ENCODE measurements around the gene RPS6KA6.

RPS6KA6 gene

GRCh38 chrX:84216406-84216805 lies 28.4 kb upstream of the RPS6KA6 start:
- TF ChIP-seq CTCF (IDR thresholded peaks at IDR 0.05): no peak
- no peak overlapping the region for H3K4me3 ChIP-seq
- no peak overlapping the region for H3K27ac ChIP-seq
- no peak for DNase-seq (ENCODE audit: low spot score)

- no peak overlapping the region for H3K4me3 ChIP-seq
- TF ChIP-seq CTCF (IDR thresholded peaks at IDR 0.05): no peak
- DNase-seq (ENCODE audit: low spot score): no peak
- no peak overlapping the region for H3K27ac ChIP-seq
Measured at GRCh38 chrX:84205276-84205675, 17.3 kb upstream of the RPS6KA6 start.

- DNase-seq (ENCODE audit: low spot score): no peak
- no peak overlapping the region for H3K4me3 ChIP-seq
- no peak overlapping the region for H3K27ac ChIP-seq
- TF ChIP-seq CTCF (IDR thresholded peaks at IDR 0.05): no peak
Measured at GRCh38 chrX:84199688-84200087, 11.7 kb upstream of the RPS6KA6 start.

GRCh38 chrX:84197550-84197949 lies 9.6 kb upstream of the RPS6KA6 start:
- H3K27ac ChIP-seq: no peak overlapping the region
- no peak for DNase-seq (ENCODE audit: low spot score)
- H3K4me3 ChIP-seq: no peak overlapping the region
- no peak for TF ChIP-seq CTCF (IDR thresholded peaks at IDR 0.05)

- no peak overlapping the region for H3K27ac ChIP-seq
- no peak overlapping the region for H3K4me3 ChIP-seq
- DNase-seq (ENCODE audit: low spot score): no peak
- no peak for TF ChIP-seq CTCF (IDR thresholded peaks at IDR 0.05)
Measured at GRCh38 chrX:84192006-84192405, 4.0 kb upstream of the RPS6KA6 start.

GRCh38 chrX:84189125-84189524 lies 1.1 kb upstream of the RPS6KA6 start:
- no peak for TF ChIP-seq CTCF (IDR thresholded peaks at IDR 0.05)
- no peak overlapping the region for H3K27ac ChIP-seq
- no peak for DNase-seq (ENCODE audit: low spot score)
- no peak overlapping the region for H3K4me3 ChIP-seq

- peak; percentile 72 for DNase-seq (ENCODE audit: low spot score)
- TF ChIP-seq CTCF (IDR thresholded peaks at IDR 0.05): no peak
- H3K4me3 ChIP-seq: peak overlapping the region; percentile 77
- H3K27ac ChIP-seq: peak overlapping the region; percentile 53 to 82
Measured at GRCh38 chrX:84188320-84188834, 378 bp upstream of the RPS6KA6 start.

Data from coronary artery (tissue), 2 donors.